GM19324 (cell line): ENCODE data around the gene AOPEP.
A peak's percentile ranks its signal among the peaks of the same experiment; 100 is the strongest.

ENCODE experiments used
- ATAC-seq: cut with Tn5 transposase; IDR thresholded peaks from one replicate; pipeline ENCODE4 v1.9.1; 2021; ENCODE audit warnings: mild to moderate bottlenecking, moderate library complexity; ENCODE audit not compliant: unreplicated experiment, low FRiP score

AOPEP gene, protein sequence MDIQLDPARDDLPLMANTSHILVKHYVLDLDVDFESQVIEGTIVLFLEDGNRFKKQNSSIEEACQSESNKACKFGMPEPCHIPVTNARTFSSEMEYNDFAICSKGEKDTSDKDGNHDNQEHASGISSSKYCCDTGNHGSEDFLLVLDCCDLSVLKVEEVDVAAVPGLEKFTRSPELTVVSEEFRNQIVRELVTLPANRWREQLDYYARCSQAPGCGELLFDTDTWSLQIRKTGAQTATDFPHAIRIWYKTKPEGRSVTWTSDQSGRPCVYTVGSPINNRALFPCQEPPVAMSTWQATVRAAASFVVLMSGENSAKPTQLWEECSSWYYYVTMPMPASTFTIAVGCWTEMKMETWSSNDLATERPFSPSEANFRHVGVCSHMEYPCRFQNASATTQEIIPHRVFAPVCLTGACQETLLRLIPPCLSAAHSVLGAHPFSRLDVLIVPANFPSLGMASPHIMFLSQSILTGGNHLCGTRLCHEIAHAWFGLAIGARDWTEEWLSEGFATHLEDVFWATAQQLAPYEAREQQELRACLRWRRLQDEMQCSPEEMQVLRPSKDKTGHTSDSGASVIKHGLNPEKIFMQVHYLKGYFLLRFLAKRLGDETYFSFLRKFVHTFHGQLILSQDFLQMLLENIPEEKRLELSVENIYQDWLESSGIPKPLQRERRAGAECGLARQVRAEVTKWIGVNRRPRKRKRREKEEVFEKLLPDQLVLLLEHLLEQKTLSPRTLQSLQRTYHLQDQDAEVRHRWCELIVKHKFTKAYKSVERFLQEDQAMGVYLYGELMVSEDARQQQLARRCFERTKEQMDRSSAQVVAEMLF

DNA sequence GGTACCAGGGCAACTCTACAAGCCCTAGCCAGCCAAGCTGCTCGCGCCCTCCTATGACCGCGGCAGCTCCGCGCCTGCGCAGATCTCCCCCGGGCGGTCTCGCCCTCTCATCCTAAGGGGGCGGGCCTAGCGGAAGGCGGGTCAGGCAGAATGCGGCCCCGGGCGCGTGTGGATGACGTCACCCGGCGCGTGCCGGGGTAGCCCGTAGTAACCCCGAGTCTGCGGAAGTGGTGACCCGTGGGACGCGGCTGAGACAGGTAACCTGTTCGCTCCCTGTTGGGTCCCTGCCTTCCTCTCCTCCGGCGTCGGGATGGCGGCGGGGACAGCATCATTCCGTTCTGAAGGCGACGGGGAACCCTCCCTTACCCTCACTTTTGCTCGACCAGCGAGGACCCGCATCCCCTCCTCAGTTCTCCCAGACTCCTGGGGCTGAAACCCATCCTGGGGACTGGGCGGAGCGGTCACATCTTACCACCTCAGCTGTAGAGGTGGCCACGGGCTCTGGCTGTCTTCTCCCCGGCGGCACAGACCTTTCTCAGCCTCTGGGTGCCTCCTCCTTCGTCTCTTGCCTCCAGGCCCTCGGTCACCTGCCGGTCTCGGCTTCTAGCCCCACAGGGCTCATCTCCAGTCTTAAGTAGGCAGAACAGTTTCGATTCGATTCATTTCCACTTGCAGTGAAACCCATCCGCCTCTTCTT is at the start of gene AOPEP:
AOPEP (plus strand) TSS at position 205 of the 697 bp plus-strand sequence. CDS start 33,085 bp downstream, outside the sequence.
- peak; percentile 98 for ATAC-seq

DNA sequence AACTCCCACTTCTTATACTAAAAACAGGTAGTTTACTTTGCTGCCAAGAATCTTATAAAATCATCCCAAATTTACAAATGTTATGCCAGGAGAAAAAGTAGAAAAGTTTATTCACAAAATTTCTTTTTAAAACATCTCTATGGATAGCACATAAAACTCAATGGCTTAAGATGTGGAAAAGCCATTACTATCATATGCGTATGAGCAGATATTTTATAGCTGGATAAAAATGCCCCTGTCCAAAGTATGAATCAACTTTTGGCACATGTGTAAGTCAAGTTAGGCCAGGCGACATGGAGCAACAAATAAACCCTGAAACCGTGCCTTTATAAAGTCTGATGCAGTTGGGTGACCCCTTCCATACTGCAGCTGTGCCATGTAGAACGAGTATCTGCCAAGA is 48.6 kb upstream of the AOPEP start:
- no peak for ATAC-seq

DNA sequence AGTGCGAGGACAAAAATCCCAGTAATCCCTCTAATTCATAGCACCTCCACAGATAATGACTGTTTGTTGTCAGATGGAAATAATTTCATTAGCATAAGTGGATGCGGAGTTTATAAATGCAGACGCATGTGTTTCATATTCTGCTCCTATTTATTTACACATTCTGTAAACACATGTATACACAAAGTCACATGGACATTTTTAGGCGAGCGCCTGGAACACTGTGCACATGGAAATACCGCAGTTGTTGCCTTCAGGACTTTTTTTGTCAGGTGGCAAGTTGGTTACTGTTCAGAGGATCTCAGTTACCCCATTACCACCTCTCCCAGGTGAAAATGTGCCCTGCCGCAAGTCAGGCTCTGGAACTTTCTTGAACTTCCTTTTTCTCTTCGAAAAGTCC is 46.9 kb upstream of the AOPEP start:
- no peak for ATAC-seq

DNA sequence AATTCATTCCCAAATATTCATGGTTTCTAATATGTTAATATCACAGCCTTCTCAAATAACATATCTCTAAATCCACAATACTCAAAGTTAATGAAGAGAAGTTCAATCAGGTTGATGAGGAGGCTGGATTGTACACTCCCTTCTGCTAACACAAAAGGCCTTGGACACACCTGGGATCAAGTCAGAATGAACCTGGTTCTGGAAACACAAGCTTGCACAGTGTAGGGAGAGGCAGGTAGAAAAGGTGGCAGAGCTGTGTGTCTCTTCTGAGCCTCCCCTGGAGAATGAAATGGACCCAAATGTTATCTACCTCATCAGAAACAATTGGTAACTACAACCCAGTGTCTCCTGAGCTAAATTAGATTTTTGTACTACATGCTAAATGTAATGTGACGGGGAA is 46.5 kb upstream of the AOPEP start:
- ATAC-seq: no peak

DNA sequence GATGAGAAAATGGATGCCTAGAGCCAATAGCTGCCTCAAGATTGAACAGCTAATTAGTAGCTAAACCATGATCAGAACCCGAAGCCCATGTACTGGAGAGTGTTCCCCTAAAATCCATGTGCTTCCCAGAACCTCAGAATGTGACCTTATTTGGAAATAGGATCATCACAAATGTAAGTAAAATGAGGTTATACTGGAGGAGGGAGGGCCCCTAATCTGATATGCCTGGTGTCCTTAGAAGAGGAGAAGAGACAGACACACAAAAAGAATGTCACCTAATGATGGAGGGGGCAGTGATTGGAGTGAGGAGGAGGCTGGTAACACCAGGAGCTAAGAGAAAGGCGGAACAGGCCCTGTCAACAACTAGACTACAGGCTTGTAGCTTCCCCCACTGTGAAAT is 45.9 kb upstream of the AOPEP start:
- no peak for ATAC-seq

DNA sequence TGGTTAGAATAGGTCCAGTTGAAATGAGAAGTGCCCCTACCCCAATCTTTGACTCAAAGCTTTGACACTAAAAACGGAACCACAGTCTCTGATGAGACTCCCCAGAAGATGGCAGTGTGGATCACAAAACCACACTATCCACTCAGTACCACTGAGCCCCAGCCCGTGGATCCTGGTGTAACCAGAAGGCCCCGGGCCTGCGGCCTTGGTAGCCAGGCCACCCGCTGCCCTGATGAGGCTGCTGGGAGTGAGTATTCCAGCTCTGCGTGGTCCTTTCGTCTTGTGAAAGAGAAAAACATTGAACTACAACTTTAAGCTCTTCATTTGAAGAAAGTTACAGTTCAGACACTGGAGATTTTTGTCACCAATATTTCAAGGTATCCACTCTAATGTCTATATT is 45.0 kb upstream of the AOPEP start:
- ATAC-seq: no peak

DNA sequence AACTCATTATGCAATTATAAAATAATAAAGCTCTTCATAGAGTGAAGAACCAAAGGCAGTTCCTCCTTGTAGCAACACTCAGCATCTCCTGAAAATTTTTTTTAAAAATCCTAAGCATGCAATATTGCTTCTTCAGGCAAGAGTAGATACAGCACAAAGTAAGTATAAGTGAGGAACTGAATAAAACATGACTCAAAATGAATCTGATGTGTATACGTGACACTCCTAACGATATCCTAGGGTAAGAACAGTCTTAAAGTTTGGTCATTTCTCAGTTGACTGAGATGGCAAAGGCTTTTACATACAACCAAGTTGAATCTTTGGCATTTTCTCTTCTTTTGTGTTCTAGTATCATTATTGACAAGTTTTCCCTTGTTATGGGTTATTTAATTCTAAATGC is 41.1 kb upstream of the AOPEP start:
- no peak for ATAC-seq

DNA sequence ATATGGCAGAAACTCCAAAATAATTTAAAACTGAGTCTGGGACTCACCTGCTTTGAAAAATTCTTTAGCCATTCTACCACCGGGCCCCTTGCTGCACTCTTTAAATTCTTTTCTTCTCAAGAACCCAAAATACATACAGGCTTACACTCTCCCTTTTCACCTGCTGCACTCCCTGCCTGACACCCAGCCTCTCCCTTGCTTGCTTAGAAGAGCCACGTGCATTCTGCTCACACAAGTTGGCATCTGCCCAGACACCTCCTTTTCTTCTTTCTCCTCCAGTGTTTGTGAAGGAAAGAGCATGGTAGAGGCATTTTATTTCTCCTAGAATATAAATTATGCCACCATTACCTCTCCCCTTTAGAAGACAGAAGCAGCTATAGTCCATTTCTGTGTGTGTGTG is 39.0 kb upstream of the AOPEP start:
- no peak for ATAC-seq

DNA sequence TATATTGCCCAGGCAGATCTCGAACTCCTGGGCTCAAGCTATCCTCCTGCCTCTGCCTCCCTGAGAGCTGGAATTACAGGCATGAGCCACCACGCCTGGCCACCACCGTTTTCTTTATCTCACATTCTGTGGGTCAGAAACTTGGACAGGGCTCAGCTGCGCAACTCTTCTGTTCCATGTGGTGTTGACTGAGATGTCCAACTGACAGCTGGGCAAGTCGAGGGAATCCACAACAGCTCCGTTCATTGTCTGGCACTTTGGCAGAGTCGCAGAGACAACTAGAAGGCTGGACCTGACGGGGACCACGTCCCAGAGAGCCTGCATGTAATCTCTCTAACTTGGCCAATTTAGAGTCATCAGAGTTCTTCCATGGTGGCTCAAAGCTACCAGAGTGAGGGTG is 36.2 kb upstream of the AOPEP start:
- ATAC-seq: no peak

DNA sequence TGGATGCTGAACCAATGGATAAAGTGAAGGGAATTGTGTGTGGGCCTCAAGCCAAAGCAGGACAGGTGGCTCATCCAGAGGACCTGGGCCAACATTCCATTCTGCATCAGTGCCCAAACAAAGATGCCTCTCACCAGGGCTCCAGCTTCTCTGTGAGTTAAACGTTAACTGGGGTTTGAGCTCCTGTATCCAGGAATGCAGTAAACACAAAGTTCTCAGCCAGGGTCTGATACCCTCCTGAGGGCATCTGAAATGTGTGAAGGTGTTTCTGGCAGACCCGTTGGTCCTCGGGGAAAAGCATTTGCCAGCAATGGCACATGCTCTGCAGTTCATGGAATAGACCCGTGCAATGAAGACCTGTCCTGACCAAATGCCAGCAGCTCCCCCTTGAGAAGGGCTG is 33.9 kb upstream of the AOPEP start:
- ATAC-seq: no peak

DNA sequence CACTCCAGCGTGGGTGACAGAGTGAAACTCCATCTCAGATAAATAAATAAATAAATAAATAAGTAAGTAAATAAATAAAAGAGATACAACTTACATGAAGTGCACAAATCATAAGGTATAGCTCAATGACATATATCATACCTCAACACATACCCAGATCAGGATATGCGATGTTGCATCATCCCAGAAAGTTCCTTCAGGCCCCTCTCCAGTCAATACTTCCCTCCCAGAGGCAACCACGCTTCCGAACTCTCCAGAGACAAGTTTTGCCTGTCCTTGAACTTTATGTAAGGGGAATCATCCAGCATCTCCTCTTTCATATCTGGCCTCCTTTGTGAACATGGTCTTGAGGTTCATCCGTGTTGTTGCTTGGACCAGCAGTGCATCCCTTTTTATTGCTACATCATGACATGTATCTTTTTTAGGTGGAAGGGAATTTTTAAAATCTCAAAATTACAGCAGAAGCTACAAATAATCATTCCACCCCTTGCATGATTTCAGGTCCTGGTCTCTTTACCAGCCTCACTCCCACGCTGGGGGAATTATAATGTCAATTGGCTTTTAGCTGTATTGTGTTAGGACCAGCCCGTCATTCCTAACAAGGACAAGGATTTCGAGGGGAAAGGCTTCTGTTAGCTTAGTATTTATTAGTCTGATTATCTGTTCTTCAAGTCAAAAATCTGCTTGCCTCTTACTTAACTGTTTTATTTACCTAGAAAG is 32.9 kb upstream of the AOPEP start:
- no peak for ATAC-seq

DNA sequence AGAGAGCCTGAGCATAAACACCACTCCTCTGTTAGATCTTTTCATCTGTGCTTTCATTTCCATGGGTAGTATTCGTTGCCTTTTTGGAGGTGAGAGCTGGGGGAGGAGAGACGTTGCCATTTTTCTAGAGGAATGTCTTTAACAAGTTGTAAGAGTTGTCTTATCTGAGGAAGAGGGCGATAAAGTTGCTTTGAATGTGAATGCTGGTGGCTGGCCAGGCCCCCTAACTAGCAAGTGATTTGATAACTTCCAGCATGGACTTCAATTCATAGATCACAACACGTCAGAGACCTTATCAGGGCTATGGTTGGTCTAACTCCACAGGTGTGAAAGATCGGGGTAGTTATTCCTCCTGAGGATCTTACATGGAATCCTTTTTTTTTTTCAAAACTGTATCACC is 30.0 kb upstream of the AOPEP start:
- ATAC-seq: no peak

DNA sequence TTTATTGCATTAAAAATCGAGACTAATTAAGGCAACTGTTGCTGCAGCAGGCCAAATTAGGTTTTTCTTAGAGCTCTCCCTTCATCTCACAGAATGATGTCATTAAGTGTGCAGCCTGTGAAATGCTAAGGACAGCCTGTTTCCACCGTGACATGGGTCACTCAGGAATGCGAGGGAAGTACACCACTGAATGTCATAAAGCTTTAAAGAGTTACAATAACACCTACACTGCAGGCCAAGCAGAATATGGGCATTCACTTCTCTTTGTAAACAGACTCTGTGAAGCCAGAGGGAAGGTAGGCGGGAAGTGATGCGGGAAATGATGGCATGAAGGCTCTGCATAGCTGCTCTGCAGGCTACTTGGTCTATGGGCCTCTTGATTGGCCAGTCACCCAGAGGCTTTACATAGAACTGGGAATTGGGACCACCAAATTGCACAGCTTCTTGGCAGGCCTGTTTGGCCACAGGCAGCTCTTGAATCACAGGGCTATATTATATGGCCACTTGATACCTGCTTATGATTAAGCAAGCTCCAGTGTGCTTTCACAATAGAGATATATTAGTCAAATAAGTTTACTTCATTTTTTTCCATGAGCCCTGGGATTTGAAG is 28.4 kb upstream of the AOPEP start:
- ATAC-seq: no peak

DNA sequence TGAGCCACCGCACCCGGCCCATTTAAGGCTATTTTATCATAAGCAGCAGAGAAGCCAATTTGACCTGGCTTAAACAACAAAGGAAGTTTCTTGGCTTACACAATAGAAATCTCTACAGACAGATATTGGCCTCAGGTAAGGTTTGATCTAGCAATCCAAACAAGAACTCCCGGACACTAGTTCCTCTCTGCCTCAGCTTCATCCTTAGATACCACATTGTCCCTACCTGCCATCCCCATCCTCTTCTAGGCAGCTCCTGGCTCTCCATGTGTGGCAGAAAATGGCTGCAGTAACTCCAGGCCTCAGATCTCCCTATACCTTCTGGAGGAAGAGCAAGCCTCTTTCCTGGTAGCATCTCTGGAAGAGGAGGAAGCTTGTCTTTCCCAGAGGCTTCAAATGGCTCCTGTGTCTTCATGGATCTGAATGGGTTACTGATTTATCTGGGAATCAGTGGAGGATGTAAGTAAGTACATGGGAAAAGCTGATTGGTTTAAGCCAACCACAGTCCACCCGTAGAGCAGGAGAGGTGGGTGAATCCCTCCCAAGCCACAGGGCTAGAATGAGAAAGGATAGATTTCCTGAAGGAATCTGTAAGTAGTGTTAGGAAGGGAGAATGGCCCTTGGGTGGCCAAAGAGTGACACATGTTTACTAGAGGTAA is 26.7 kb upstream of the AOPEP start:
- no peak for ATAC-seq

DNA sequence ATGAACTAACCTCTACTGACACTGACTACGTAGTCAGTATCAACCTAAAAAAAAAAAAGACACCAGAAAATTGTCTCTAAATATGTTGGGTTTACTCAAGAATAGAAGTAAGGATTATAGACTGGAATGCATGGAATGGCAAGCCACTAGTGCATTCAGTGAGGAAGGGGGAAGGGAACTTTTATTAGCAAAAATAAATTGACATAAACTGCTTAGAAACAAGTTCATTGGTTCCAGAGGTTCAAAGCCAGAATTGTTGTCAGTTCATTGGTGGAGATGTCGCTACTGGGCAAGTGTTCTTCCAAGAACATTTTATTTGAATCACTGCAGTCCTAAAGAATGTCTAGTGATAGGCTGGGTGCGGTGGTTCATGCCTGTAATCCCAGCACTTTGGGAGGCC is 26.1 kb upstream of the AOPEP start:
- ATAC-seq: no peak

DNA sequence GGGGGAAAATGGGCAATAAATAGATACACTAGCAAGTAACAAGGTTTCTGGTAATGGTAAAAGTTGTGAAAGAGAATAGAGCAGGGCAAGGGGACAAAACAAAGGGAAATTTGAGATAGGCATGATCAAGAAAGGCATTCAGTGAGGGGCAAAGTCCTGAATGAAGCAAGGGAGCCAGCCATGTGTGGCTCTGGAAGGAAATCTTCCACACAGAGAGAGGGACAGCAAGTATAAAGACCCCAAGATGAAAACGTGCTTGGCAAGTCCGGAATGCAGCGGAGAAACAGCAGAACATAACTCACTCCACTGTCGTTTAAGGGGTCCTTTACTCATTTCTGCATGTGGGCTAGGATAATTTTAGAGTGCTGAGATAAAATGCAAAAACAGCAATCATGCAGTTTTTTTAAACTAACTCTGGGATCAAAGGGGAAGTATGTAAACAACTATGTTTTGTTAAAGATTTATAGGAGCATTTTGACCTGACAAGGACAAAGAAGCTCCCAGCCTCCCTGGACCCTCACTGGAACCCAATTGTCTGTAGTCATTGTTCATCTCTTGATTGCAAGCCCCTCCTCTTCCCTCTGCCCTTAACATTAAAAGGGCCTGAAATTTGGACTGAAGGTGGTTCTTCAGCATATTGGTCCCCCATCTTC is 22.9 kb upstream of the AOPEP start:
- ATAC-seq: no peak

DNA sequence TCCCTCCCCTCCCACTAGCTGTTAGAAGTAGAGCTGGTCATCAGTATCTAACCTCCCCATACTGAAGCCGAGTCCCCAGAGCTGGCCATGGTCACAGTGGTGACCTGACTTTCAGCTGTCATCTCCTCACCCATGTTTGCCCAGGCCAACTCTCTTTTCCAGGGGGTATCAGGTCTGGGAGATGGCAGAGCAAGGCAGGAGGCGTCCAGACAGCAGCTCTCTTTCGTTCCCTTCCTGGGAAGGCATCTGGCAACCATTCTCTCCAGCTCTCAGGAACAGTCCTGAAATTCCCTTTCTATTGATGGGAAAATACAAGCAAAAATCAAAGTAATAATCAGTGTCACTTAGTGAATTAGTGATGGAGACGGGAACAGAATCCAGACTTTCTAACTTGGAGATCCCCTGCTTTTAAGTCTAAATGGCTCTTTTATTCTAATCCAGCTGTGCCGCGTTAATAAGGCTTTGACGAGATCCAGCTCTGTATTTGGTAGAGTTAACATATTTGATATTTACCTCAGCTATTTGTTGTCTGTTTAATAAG is 21.3 kb upstream of the AOPEP start:
- no peak for ATAC-seq

DNA sequence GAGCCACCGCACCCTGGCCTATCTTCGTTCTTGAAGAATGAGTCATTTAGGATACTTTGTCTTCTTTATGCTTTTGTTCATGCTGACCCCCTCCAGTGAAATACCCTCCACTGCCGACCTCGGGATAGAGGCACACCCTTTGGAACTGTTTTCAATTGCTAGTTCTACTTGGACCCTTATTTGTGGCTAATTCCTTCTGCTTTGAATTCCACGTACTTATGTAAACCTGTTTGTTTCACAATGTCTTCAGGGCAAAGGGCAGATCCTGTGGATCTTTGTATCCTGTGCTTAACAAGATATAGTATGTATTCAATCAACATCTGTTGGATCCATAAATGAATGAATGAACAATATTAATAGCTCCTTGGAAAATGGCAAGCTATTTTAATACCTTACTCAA is 19.6 kb upstream of the AOPEP start:
- no peak for ATAC-seq
